Cerebellar cortex (tissue), 1 donor: ENCODE measurements around the gene SYNJ2.

Experiments used
- DNase-seq: peaks from one replicate; pipeline ENCODE4 v3.0.0-alpha.2; 2015; ENCODE audit warnings: low spot score

The SYNJ2 gene

DNA sequence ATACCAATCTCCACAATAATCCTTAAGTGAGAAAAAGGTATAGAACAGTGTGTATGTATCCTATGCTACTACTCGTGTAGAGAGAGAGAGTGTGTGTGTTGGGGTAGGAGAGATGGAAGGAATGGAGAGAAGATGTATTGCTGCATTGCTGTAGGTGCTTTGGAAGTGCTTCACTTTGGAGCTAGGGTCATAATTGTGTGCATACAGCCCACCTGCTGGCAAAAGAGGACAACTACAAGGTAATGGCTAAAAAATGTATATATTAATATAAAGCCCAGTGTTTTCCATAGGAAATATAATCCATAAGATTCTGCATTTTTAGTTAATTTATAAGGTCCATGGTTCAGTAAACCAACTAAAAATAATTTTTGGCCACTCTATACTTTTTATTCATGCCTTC is 150.3 kb downstream of the SYNJ2 start:
- DNase-seq = peak; percentile 10

DNA sequence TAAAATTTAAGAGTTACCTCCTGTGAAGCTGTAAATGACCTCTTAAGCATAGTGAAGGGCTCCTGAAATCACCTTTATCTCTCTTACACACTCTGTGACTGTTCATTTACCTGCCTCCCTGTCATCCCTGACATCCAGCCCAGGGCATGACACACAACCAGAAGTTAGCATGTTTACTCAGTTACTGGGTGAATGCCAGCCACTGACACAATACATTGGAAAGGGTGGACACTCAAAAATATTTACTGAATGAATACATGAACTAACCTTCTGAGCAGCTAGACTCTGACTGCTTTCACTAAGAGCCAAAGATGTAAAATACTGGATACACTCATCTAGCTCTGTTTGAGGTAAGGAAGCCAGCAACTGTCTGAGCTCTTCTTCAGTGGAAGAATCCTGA is 161.1 kb downstream of the SYNJ2 start:
- no peak for DNase-seq

DNA sequence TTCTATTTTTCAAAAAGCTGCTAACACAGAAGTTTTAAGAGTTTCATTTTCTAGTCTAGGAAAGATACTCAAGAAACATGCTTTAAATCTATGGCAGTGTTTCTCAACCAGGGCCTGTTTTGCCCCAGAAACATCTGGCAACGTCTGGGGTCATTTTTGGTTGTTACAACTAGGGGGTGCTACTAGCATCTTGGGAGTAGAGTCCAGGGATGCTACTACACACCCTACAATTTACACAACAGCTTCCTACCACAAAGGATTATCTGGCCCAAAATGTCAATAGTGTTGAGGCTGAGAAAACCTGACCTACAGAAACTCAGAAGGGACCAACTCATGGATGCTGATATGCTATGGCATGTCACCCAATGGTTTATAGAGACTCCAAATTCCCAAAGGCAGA is 162.0 kb downstream of the SYNJ2 start:
- peak; percentile 18 for DNase-seq
